ENCODE results near the gene COL21A1. TPM values are rescaled to one million over a fixed set of nuclear protein-coding genes. Genes with fewer than 3 reads are reported as not detected.

Gene COL21A1
- total RNA-seq, 2 experiments from 2014 or later: not detected

DNA sequence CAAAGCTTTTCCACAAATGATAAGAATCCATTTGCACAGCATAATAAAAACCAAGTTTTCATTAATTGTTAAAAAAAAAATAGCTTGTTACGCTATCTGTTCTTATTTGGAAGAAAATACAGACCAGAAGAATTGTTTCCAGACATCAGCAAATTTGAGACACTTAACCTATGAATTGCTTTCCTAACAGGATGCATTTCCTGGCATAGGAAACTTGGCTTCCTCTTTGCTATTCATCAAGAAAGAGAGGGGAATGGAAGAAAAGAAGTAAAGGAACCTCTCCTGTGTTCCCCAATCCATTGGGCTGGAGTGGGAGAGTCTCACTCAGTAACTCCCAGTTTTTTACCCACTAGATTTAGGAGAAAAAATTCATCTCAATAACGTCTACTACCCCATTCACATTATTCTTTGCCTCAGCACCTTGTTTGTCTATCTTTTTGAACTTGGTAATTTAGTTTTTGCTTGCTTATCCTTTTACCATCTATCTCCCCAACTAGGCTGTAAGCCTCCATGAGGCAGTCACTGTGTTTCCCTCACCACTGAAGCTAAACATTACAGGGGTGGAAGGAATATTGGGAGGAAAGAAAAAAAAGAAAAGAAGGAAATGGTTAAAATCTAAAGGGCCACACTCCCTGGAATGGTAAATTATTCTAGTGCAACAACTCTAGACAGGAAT, 150.3 kb downstream of the COL21A1 start:
- no peaks in the 10 kb centered on the region for H3K36me3 ChIP-seq (ENCODE audit: insufficient read depth, low read length)
- no peak overlapping the region for H2AFZ ChIP-seq (ENCODE audit: low read length)
- TF ChIP-seq, protein P1, sequence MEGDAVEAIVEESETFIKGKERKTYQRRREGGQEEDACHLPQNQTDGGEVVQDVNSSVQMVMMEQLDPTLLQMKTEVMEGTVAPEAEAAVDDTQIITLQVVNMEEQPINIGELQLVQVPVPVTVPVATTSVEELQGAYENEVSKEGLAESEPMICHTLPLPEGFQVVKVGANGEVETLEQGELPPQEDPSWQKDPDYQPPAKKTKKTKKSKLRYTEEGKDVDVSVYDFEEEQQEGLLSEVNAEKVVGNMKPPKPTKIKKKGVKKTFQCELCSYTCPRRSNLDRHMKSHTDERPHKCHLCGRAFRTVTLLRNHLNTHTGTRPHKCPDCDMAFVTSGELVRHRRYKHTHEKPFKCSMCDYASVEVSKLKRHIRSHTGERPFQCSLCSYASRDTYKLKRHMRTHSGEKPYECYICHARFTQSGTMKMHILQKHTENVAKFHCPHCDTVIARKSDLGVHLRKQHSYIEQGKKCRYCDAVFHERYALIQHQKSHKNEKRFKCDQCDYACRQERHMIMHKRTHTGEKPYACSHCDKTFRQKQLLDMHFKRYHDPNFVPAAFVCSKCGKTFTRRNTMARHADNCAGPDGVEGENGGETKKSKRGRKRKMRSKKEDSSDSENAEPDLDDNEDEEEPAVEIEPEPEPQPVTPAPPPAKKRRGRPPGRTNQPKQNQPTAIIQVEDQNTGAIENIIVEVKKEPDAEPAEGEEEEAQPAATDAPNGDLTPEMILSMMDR (conservative IDR thresholded peaks at IDR 0.05; ENCODE audit: low read length): no peak
- TF ChIP-seq EZH2phosphoT487 (IDR thresholded peaks at IDR 0.05; ENCODE audit: borderline replicate concordance, low read depth, low read length): no peak
- CTCF ChIA-PET (ENCODE audit: unreplicated experiment): no interaction called here
- H3K4me1 ChIP-seq (ENCODE audit: insufficient read depth, low read length, poor library complexity, severe bottlenecking): no peaks in the 10 kb centered on the region
- POLR2A ChIA-PET: no interaction called here
- BruUV-seq (replicated peaks): no TSS peak
- no peaks in the 10 kb centered on the region for H3K9me3 ChIP-seq (ENCODE audit: low read length)
- no peak overlapping the region for H3K27ac ChIP-seq (ENCODE audit: low read depth, low read length, poor library complexity, severe bottlenecking)
- no peaks in the 10 kb centered on the region for H3K9me2 ChIP-seq (ENCODE audit: insufficient read depth, low read length)
- no peak overlapping the region for H3K4me3 ChIP-seq (ENCODE audit: low read depth, low read length, poor library complexity, severe bottlenecking)
- no peak overlapping the region for H3K4me2 ChIP-seq (ENCODE audit: low read length)
- DNase-seq (ENCODE audit: low spot score): no peak
- H3K79me2 ChIP-seq (ENCODE audit: insufficient read depth, low read depth, low read length): no peaks in the 10 kb centered on the region
- no peaks in the 10 kb centered on the region for H4K20me1 ChIP-seq (ENCODE audit: insufficient read depth, low read length)
- intact Hi-C loops (cut with micrococcal nuclease; ENCODE audit: unreplicated experiment): no loop called here

DNA sequence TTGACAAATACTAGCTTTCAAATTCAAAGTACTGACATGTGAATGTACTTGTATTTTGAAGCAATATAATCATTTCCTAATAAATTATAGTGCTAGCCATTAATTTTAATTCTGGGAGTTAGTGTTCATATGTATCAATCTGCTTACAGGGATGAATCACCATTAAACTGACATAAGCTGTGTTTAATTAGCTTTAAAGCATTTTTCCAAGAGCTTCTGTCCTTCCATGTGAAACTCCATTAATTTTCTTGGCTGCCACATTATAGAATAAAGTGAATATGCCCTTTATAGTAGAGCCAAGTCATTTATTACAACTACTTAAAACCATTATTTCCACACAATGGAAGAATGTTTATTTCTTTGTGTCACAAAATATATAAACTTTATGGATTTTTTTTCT, 150.8 kb downstream of the COL21A1 start:
- no peaks in the 10 kb centered on the region for H3K4me1 ChIP-seq (ENCODE audit: insufficient read depth, low read length, poor library complexity, severe bottlenecking)
- no peak overlapping the region for H3K27ac ChIP-seq (ENCODE audit: low read depth, low read length, poor library complexity, severe bottlenecking)
- intact Hi-C loops (cut with micrococcal nuclease; ENCODE audit: unreplicated experiment): no loop called here
- no peak overlapping the region for H3K4me3 ChIP-seq (ENCODE audit: low read depth, low read length, poor library complexity, severe bottlenecking)
- BruUV-seq (replicated peaks): no TSS peak
- ChIA-PET CTCF (ENCODE audit: unreplicated experiment) (no interaction called here), POLR2A (interaction anchor here (0.6 kb wide), 1 partner anchor 687 kb away, joined by 6 read pairs; no protein-coding TSS in a partner anchor)
- no peaks in the 10 kb centered on the region for H3K9me3 ChIP-seq (ENCODE audit: low read length)
- H4K20me1 ChIP-seq (ENCODE audit: insufficient read depth, low read length): no peaks in the 10 kb centered on the region
- H2AFZ ChIP-seq (ENCODE audit: low read length): no peak overlapping the region
- no peaks in the 10 kb centered on the region for H3K79me2 ChIP-seq (ENCODE audit: insufficient read depth, low read depth, low read length)
- DNase-seq (ENCODE audit: low spot score): no peak
- no peak overlapping the region for H3K4me2 ChIP-seq (ENCODE audit: low read length)
- no peaks in the 10 kb centered on the region for H3K9me2 ChIP-seq (ENCODE audit: insufficient read depth, low read length)
- no peak for TF ChIP-seq EZH2phosphoT487 (IDR thresholded peaks at IDR 0.05; ENCODE audit: borderline replicate concordance, low read depth, low read length)
- TF ChIP-seq, protein P1 (conservative IDR thresholded peaks at IDR 0.05; ENCODE audit: low read length): no peak
- H3K36me3 ChIP-seq (ENCODE audit: insufficient read depth, low read length): no peaks in the 10 kb centered on the region

DNA sequence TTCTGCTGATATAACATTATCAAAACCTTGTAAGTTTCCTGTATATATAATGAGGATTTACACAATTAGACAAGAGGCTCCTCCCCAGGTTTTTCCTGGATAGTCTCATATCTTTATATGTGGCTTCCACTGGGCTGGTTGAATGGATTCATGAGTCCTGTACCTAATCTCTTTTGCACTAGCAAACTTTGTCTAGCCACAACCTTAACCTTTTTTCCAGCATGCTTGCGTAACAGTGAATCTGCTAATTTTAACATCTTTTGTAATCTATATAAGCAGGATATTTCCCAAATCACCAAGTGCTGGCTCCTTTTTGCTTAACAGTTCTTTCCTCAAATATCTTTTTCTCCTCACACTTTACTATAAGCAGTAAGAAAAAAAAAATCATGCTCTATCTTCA, 153.6 kb downstream of the COL21A1 start:
- TF ChIP-seq, protein P1 (conservative IDR thresholded peaks at IDR 0.05; ENCODE audit: low read length): no peak
- no peak for TF ChIP-seq EZH2phosphoT487 (IDR thresholded peaks at IDR 0.05; ENCODE audit: borderline replicate concordance, low read depth, low read length)
- H3K9me2 ChIP-seq (ENCODE audit: insufficient read depth, low read length): no peaks in the 10 kb centered on the region
- H3K27ac ChIP-seq (ENCODE audit: low read depth, low read length, poor library complexity, severe bottlenecking): no peak overlapping the region
- CTCF ChIA-PET (ENCODE audit: unreplicated experiment): no interaction called here
- no peaks in the 10 kb centered on the region for H3K9me3 ChIP-seq (ENCODE audit: low read length)
- intact Hi-C loops (cut with micrococcal nuclease; ENCODE audit: unreplicated experiment): no loop called here
- H3K4me1 ChIP-seq (ENCODE audit: insufficient read depth, low read length, poor library complexity, severe bottlenecking): no peaks in the 10 kb centered on the region
- POLR2A ChIA-PET: no interaction called here
- H3K4me3 ChIP-seq (ENCODE audit: low read depth, low read length, poor library complexity, severe bottlenecking): no peak overlapping the region
- no peaks in the 10 kb centered on the region for H3K79me2 ChIP-seq (ENCODE audit: insufficient read depth, low read depth, low read length)
- no peak for DNase-seq (ENCODE audit: low spot score)
- H2AFZ ChIP-seq (ENCODE audit: low read length): no peak overlapping the region
- H3K36me3 ChIP-seq (ENCODE audit: insufficient read depth, low read length): no peaks in the 10 kb centered on the region
- H4K20me1 ChIP-seq (ENCODE audit: insufficient read depth, low read length): no peaks in the 10 kb centered on the region
- no peak overlapping the region for H3K4me2 ChIP-seq (ENCODE audit: low read length)
- no TSS peak for BruUV-seq (replicated peaks)
